GM21528 (cell line): ENCODE data around the gene FAM184B.

Source experiments
- ATAC-seq: cut with Tn5 transposase; IDR thresholded peaks from one replicate; pipeline ENCODE4 v1.9.1; 2021; ENCODE audit warnings: mild to moderate bottlenecking, moderate library complexity; ENCODE audit not compliant: unreplicated experiment, low FRiP score

The FAM184B gene

DNA sequence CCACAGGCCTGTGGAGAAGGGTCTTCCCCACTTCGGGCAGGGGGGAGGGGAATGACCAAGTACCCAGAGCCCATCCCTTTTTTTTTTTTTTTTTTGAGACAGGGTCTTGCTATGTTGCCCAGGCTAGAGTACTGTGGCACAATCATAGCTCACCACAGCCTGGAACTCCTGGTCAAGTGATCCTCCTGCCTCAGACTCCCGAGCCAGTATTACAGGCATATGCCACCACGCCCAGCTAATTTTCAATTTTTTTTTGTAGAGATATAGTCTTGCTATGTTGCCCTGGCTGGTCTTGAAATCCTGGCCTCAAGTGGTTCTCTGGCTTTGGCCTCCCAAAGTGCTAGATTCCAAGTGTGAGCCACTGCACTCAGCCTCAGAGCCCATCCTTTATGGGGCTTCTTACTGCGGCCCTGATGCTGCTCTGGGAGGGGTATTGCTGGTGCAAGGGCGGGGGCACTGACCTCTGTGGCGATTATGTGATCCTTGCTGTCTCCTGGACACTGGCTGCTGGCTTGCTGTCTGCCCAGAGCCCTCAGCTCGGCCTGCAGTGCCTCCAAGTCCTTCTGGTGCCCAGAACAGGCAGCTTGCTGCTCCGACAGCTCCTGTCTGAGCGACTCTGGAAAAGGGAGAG, 134.1 kb downstream of the FAM184B start:
- ATAC-seq: no peak

DNA sequence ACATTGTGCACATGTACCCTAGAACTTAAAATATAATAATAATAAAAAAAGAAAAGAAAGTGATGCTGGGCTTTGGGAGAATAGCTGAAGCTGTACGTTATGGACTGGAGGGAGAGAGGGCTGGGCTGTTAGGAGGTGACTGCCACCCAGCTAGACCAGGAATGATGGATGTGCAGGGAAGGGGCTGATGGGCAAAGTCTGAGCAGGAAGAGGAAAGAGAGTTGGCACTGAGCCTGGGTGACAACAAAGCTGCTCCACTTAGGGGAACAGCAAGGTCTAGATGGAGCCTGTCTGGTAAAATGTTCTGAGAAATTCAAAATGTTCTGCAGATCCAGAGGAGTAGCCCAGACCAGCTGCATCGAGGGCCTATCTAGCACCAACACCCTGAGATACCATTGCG, 134.7 kb downstream of the FAM184B start:
- ATAC-seq: no peak

DNA sequence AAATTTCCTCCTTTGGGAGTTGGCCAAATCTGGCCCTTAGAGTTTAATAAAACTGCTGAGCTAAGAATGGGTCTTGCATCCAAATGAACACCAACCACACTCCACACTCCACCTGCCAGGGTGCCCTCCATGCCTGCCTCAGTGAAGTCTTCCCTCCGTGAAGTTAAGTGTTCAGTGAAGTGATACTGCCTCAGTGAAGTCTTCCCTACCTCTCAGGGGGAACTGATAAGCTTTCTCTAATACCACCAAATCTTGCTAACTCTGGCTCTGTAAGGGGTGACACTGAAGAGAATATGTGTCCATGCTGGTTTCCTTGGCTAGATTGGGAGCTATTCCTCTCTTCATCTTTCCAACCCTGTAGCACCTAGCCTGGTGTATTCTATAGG, 139.0 kb downstream of the FAM184B start:
- no peak for ATAC-seq

DNA sequence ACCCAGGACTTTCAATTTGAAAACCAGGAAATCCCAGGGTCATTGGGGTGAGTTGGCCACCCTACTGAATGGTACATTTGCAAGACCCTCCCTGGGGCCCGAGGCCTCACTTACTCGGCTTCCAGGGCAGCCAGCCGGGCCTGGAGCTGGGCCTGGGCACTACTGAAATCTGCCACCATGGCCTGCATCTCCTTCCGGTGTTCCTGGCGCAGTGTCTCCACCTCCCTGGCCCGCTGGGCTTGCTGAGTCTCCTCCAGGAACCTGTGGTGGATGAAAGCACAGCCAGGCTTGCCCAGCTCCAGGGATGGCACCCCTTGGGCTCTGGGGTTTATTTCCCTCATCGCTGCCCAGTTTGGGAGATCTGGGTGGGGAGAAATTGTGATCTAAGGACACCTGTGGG, 142.3 kb downstream of the FAM184B start:
- no peak for ATAC-seq

DNA sequence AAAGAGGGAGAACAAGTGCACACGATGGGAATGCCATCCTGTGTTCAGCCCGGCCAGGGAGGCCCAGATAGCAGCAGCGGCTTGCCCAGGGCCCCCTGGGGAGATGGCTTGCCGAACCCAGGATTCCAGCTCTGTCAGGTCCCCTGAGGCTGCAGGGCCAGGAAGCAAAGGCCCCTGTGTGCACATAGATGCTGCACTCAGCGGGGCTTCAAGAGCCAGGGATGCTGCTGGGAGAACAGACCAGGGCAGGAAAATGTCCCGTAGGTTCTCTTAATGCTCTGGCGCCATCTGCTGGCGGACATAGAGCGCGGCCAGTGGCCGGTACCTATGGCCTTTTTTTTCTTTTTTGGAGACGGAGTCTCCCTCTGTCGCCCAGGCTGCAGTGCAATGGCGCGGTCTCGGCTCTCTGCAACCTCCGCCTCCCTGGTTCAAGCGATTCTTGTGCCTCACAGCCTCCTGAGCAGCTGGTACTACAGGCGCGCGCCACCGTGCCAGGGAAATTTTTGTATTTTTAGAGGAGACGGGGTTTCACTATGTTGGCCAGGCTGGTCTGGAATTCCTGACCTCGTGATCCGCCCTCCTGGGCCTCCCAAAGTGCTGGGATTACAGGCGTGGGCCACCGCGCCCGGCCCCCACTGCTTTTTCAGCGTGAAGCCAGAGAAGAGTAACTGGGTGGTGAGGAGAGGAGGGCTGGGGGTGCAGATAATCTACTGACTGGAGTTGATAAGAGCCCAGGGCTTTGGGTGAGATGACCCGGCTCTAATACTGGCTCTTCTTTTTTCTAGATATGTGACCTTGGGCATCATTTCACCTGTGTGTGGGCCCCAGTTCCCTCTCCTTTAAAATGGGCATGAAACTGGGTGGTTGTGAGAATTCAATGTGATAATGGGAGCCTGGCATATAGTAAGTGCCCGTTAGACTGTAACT, 144.5 kb downstream of the FAM184B start:
- peak; percentile 86 for ATAC-seq

DNA sequence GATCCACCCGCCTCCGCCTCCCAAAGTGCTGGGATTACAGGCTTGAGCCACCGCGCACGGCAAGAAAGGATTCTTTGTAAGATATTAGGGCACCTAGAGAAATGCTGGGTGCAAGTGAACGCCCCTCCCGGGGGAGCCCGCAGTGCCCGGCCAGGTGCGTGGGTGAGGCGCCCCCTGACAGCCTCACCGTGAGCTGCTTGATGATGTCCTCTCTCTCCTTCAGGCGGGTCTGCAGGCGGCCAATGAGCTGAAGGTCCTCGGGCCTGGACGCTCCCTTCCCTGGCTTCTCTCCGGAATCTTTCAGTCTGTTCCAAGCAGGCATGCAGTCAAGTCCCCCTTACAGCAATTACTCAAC, 145.1 kb downstream of the FAM184B start:
- peak; percentile 10 for ATAC-seq

DNA sequence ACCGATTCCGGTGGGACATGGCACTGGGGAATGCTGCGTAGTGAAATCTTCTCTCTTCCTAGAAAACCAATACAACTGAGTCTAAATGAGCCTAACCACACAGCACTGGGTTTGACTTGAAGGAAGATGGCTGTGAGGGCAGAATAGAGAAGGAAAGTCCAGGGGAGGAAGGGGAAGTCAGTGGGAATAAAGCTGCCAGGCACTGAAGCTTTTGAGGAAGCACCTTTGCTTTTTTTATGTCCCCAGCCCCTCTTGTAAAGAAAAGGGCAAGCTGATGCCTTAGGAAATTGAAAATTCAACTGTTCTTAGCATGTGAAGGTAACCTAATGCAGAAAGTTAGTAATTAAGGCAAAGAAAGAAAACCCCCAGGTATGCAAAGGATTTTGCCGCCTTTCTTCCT, 146.4 kb downstream of the FAM184B start:
- no peak for ATAC-seq

DNA sequence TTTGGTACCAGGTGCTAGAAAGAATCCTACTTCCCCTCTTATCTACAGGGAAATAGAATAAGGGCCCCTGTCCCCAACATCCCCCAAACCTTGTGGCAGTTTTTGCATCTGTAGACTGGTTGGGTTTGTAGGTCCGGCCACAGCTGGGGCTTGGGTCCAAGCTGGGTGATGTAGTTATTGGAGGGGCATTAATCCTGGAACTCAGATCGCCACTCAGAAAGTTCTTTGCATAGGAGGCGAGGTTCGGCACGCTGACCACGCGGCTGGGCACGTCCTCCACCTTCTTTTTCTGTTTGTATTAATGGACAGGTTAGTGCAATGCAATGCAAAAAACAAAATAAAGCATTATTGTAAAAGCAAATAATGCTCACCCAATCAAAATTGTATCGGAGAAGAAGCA, 147.8 kb downstream of the FAM184B start:
- ATAC-seq: no peak

DNA sequence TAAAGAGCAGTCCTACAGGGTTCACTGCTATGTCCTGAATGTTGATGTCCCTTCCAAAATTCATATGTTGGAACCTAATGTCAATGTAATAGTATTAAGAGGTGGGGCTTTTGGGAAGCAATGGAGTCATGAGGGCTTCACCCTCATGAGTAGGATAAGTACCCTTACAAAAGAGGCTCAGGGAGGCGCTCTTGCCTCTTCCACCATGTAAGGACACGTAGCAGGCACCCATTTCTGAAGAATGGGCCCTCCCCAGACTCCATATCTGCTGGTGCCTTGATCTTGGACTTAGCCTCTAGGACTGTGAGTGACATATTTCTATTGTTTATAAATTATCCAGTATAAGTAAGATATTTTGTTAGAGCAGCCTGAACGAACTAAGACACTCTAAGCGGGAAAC, 151.2 kb downstream of the FAM184B start:
- no peak for ATAC-seq

DNA sequence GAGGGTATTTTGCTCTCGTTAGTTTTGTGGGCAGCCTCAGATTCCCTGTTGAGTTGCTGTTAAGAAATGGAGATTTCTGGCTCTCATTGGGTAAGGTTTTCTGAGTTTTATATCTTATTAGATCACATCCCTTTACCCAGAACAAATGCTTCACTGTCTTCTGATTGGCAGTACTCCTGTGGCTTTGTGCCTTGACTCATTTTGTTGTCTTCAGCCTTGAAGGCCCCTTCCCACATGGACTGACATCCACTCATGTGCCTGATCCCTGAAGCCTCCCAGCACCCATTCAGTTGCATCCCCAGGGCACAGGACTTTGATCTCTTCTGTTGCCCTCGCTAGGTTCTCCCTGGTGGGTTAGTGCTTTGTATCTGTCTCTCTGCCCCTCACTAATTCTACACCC, 156.6 kb downstream of the FAM184B start:
- no peak for ATAC-seq

DNA sequence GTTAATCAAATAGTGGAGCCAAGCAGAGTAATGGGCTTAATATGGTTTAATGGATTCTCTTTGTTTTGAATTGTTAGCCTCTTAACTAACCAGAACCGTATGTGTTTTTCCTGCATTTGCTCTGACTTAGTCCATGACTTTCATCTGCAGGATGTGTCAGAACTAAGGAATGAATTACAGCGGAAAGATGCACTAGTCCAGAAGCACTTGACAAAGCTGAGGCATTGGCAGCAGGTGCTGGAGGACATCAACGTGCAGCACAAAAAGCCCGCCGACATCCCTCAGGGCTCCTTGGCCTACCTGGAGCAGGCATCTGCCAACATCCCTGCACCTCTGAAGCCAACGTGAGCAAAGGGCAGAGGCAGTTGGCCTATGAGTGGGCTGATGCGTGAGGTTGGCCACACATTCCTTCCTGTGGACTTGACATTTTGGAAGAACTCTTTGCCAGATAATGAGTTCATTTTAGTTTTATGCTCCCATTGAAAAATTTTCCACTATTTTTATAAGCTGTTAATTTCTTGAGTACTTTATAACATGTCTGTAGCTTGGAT, 157.9 kb downstream of the FAM184B start:
- no peak for ATAC-seq

DNA sequence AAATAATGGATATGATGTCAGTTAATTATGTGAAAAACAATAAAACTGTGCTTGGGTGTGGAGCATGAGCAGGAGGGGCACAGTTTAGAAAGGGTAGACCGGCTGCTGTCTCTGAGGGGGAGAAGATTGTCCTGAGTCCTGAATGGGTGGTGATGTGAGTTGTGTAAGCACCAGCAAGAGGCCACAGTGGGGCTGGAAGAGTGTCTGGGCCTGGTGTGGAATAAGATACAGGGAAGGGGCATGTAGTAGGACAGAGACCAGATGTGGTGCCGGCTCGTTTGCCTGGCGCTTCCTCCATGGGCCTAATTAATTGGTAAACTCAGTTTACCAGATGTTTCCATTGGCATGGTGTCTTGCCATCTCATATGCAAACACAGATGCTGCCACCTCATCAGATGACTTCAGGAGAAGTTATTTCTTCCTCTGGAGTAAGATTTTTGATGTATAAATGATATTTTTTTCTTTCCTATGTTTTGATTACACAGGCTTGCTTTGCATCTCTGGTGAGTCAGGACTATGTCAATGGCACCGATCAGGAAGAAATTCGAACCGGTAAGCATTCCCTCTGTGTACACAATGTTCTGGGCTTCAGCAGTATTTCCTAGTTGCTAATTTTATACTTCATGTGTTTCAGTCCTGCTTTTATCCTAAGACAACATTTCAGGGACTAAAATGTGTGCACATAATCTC, 161.9 kb downstream of the FAM184B start:
- ATAC-seq: no peak

DNA sequence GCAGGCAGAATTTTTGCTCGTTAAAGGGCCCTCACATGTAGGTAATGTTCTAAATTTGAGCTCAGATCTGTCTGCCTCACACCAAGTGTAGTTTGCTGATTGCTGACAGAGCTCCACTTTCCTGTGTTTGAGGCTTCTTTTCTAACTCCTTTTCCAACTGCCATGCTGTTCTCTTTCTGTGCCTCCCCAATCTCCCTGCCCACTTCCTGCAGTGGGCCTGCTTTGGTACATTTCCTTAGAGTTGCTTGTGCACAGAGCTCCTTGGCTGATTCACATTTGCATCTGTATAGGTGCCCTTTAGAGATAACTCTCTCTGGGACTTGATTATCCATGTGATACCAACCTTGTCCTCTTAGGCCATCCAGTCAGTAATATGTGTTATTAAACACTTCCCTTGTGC, 162.5 kb downstream of the FAM184B start:
- ATAC-seq: no peak

DNA sequence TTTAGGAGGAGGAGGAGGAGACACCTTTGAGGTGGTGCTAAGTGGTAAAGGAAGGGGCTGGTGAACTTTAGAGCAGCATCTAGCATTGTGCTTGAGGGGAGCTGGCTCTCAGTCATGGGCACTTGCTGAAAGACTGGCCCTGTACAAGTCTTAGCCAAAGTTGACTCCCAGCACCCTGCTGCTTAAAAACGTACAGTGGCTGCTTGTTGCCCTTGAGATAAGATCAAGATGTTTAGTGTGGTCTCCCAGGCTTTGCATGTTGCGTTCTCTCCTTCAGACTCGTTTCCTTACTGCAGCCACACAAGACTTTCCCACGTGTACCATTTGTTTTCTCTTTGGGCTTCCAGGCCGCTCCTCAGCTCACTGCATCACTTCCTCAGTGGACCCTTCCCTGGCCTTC, 165.1 kb downstream of the FAM184B start:
- no peak for ATAC-seq

DNA sequence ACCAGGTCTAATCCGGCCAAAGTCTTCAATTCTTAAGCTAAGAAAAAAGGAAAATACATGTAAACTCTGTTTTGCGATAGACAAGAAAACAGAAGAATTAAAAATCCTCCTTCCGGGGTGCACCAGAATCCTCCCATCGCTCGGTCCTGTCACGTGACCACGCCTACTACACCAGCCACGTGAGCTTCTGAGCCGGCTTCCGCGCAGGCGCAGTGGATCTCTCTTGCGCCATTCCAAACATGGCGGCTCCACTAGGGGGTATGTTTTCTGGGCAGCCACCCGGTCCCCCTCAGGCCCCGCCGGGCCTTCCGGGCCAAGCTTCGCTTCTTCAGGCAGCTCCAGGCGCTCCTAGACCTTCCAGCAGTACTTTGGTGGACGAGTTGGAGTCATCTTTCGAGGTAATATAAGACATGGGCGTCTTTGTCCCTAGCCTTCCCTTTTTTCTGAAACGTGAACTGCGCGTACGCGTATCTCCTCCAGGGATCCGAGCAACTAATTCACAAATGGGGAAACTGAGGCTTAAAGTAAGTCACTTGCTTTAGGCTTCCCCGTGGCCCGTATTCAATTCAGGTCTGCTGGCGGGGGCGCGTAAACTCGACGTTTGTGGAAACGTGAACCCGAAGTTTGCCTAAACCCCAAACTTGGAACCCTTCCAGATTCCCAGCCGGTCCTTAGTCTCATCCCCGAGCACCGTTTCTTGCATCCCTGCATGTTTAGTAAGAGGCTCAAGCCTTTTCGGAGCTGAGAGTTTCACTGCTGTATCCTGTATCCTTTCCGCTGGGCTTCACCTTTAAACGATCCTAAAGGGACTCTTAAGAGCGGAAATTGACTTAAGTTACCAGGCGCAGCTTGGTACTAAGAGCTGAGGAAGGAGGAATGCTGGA, 166.8 kb downstream of the FAM184B start, which contains the start of gene MED28:
Gene MED28, plus strand, starts transcription at position 226 of the 884 bp plus-strand sequence. Its CDS starts 14 bp downstream, at position 240.
- ATAC-seq: peak; percentile 88

DNA sequence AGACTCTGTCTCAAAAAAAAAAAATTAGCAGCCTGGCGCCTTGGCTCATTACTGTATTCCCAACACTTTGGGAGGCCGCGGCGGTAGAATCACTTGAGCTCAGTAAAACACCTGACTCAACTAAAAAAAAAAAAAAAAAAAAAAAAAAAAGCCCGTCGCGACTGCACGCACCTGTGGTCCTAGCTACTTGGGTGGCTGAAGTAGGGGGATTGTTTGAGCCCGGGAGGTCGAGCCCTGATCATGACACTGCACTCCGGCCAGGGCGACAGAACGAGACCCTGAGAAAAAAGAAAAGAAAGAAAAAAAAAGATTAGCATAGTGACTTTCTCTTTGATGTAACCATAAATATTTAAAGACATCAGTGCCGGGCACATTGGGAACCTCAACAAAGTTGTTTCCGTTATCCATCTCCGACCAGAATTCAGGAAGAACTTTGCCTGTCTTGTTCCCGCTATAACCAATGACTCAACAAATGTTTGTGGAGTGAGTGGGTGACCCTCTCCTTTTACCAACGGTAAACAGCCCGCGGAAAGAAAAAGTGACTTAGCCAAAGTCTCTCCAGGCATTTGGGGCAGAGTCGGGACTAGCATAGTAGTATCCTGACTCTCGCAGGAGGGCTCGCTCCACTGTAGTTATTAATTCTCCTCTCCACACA, 167.5 kb downstream of the FAM184B start:
- peak; percentile 60 for ATAC-seq

DNA sequence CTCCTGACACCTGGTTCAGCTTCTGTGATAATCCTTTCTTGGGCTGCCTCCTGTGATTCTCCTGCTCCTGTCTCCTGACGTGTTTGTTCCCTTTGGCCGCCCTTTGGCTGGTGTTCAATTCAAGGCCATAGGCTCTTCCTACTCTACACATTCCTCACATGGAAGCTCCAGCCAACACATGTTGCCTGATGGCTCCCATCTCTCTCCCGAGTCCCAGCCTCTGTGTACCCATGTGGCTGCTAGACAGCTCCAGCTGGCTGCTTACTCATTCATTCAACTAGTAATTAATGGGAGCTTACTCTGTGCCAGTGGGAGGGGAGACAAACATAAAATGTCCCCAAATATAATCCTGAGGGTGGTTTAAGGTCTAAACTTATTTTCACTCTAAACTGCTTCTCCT, 176.2 kb downstream of the FAM184B start:
- ATAC-seq: no peak

DNA sequence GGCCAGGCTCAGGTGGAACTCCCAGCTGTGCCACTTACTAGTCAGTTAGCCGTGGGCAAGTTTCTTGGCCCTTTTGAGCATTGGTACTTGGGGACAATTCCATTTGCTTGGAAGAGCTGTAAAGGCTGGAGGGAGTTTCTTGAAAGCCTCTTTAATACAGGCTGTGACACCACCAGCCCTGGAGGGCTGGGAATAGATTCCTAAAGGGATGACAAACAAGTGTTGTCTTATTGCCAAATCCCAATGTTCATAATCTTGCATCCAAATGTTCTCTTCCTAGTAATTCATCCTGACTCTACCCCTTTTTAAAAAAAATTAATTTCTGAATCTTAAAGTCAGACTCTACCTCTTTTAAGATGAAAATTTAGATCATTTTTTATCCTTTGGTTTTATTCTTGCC, 181.6 kb downstream of the FAM184B start:
- ATAC-seq: no peak

DNA sequence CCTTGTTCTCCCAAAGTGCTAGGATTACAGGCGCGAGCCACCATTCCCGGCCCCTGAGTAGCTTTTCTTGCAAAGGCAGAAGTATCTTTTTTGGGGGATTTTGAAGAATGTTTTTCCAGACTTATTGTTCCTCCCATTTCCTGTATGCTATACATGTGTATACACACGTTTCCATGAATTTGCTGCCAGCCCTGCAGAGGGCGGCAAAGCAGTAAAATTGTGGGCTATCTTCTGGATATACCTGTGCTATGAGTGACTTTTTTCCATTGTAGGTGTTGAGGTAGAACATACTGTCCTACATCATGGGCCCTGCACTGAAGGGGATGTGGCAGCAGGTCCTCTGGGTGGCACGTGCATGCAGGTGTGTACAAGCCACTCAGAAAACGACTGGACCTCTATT, 183.9 kb downstream of the FAM184B start:
- ATAC-seq: no peak
